ENCODE data around the gene MAP7D3.

The MAP7D3 gene

DNA sequence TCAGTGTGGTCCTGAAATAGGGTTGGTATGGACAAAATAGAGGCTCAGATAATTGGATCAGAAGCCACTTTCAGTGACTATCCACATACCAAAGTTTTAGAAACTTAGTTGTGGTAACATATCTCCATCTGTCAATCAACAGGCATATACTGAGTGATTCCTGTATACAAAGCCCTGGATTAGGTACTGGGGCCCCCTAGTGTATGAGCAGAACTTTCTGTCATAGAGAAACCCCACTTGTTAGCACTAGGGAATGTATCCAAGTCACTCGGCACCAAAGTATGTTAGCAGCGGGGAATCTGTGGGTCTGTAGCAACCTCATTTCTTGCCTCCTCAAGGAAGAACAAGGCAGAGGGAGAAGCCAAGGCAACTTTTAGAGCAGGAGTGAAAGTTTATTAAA lies 50.7 kb downstream of the MAP7D3 start:
- TF ChIP-seq, protein P1, sequence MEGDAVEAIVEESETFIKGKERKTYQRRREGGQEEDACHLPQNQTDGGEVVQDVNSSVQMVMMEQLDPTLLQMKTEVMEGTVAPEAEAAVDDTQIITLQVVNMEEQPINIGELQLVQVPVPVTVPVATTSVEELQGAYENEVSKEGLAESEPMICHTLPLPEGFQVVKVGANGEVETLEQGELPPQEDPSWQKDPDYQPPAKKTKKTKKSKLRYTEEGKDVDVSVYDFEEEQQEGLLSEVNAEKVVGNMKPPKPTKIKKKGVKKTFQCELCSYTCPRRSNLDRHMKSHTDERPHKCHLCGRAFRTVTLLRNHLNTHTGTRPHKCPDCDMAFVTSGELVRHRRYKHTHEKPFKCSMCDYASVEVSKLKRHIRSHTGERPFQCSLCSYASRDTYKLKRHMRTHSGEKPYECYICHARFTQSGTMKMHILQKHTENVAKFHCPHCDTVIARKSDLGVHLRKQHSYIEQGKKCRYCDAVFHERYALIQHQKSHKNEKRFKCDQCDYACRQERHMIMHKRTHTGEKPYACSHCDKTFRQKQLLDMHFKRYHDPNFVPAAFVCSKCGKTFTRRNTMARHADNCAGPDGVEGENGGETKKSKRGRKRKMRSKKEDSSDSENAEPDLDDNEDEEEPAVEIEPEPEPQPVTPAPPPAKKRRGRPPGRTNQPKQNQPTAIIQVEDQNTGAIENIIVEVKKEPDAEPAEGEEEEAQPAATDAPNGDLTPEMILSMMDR (IDR thresholded peaks at IDR 0.05; ENCODE audit: insufficient read depth, low read depth, low read length, missing control alignments): peak; percentile 14
- no peak overlapping the region for H3K4me3 ChIP-seq (ENCODE audit: low read depth, low read length)
- peak; percentile 3 for DNase-seq (ENCODE audit: low read depth)

DNA sequence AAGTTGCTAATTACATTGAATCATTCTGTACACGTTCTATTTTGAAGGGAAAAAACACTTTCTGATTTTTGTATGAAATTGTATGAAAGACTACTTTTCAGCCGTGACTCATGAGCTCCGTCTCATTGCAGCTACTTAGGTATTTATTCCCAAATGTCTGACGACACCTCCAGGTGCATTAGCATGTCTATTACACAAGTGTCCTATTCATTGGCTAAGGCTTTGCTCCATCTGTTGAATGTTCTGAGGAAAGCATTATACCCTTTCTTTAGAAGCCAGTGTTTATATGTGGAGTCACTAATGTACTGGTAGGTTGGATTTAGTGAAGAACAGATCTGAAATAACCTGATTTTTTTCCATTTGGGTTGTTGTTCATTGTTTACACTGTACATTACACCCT lies 51.8 kb downstream of the MAP7D3 start:
- no peak for DNase-seq (ENCODE audit: low read depth)

DNA sequence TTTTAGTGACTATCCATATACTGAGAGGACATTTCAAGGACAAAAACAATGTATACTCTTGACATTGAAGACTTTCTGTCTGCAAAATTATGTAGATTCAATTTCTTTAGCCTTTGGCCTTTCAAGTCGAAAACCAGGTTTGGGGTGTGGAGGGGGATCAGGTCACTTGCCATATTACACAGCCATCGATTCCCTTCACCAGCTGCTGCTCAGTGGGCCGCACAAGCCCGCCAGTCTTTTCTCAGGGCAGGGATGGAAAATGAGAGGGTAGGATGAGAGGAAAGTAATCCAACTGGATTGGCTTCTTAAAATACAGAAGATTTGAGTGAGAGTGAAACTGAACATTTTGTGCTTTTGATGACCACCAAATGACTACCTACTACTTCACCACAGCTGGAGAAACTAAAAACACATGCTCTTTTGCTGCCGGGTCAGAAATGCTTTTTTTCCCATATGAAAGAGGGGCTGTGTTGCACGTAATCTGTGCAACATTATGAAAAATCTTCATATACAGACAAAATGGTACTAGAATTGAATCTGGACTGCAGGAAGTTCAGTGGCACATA lies 52.4 kb downstream of the MAP7D3 start:
- DNase-seq (ENCODE audit: low read depth): no peak

More for the DNA sequence above, 51.8 kb downstream of the MAP7D3 start:
- H3K4me3 ChIP-seq (ENCODE audit: low read depth, low read length): no peak overlapping the region
- TF ChIP-seq, protein P1 (IDR thresholded peaks at IDR 0.05; ENCODE audit: insufficient read depth, low read depth, low read length, missing control alignments): no peak

DNA sequence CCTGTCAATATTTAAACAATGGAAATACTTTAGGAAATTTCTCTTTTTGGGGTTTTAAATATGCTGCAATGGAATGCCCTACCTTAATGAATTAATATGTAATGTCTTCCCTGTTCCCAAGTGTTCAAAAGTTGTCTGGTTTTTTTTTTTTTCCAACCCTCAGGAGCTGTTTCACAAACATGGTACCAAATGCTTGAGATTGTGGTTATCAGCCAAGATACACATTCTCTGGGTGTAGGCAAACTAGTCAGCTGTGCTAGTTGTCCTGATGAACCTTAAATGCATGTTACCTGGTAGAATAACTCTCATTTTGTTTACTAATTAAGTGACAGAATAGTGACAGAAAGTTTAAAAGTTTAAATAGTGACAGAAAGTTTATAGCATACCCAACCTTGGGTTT lies 53.2 kb downstream of the MAP7D3 start:
- H3K4me3 ChIP-seq (ENCODE audit: low read depth, low read length): no peak overlapping the region
- no peak for DNase-seq (ENCODE audit: low read depth)
- TF ChIP-seq, protein P1 (IDR thresholded peaks at IDR 0.05; ENCODE audit: insufficient read depth, low read depth, low read length, missing control alignments): no peak

More for the DNA sequence above, 52.4 kb downstream of the MAP7D3 start:
- H3K4me3 ChIP-seq (ENCODE audit: low read depth, low read length): no peak overlapping the region
- TF ChIP-seq, protein P1 (IDR thresholded peaks at IDR 0.05; ENCODE audit: insufficient read depth, low read depth, low read length, missing control alignments): no peak

DNA sequence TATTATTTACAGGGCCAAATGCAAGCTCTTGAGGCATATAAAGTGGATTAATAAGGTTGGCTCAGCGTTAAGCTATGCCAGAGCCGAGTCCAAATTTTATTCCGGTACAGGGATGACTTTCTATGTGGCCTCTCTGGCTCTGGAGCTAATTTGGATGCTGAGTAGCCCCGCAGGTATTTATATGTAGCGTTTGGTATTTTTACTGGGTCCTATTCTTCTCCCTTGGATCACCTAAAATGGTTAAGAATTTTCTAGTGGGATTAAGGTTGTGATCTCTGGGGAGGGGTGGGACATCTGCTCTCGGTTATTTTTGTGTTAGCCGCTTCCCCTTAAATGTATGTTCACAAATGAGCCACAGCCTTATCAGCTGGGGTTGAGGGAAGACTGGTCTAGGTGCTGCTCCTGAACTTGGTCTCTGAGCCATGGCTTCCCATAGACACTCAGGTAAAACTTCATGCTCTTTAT lies 54.5 kb downstream of the MAP7D3 start:
- H3K4me3 ChIP-seq (ENCODE audit: low read depth, low read length): no peak overlapping the region
- TF ChIP-seq, protein P1 (IDR thresholded peaks at IDR 0.05; ENCODE audit: insufficient read depth, low read depth, low read length, missing control alignments): no peak
- DNase-seq (ENCODE audit: low read depth): no peak

DNA sequence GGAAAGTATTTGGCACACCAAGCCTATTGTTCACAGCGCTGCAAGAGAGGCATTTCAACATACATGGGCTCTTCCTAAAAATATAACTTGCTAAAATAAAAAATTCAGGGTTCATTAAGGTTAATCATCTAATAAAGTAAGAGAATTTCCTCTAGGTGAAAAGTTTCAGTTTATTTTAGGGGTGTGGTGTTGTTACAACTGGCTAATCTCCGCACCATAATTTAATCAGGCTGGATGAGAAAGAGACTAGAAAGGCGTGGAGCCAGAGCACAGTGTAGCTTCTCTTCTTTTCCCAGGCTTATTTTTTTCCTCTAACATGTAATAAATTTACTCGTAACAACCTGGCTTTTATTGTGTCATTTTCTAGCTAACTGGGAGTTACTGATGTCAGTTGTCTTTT lies 56.0 kb downstream of the MAP7D3 start:
- no peak for DNase-seq (ENCODE audit: low read depth)
- TF ChIP-seq, protein P1 (IDR thresholded peaks at IDR 0.05; ENCODE audit: insufficient read depth, low read depth, low read length, missing control alignments): no peak
- H3K4me3 ChIP-seq (ENCODE audit: low read depth, low read length): no peak overlapping the region

DNA sequence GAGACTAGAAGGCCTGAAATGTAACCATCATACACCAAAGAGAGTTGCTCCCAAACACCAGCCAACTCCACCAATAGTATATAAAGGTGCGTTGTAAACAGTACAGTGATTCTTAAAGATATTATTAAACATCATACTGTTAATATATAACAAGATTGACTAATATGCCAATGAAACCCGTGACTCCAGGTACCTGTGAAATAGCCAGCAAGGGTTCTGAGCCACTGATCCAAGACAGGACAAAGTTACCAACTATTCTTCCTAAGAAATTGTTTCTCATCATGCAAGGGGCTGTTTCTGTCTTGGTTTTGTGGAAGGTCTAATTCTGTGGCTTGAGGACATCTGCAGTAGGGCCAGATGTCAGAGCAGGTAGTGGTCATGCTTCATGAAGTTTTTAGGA lies 56.7 kb downstream of the MAP7D3 start:
- TF ChIP-seq, protein P1 (IDR thresholded peaks at IDR 0.05; ENCODE audit: insufficient read depth, low read depth, low read length, missing control alignments): no peak
- no peak for DNase-seq (ENCODE audit: low read depth)
- no peak overlapping the region for H3K4me3 ChIP-seq (ENCODE audit: low read depth, low read length)

Data from GM12865 (cell line).